ENCODE data around the gene BCR.

DNA sequence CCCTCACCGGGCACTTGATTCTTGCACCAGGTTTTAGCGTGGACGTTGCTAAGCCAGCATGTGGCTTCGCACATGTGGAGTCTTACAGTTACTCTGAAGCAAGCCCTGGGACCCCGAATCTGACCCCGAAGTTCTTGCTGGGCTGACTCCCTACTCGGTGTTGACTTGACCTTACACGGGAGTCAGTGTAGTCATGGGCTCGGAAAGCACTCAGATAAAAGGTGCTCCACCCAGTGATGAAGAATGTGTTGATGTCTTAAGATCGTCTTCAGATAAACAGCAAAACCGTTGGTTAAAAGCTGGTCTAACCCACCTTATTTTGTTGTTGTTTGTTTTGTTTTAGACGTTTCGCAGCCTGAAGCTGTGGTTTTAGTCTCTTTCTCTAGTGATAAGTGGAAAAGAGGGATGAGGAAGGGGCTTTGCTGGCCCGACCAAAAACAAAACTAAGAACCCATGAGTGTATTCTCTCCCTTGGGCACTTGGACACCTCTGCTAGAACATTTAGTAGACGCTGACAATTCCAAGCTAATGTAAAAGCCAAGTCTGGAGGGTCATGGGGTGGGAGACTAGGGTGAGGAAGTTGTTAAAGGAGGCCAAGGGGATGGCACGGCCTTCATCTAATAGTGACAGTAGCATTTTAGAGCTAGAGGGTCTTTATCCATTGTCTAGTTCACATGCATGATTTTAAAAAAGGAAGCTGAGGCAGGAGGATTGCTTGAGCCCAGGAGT, 69.9 kb downstream of the BCR start:
- TF ChIP-seq CTCF (IDR thresholded peaks at IDR 0.05) (no peak), CREB1 (CRISPR knock-in tag; IDR thresholded peaks at IDR 0.05) (no peak), ZNF121 (CRISPR knock-in tag; IDR thresholded peaks at IDR 0.05) (no peak)

Data from WTC11 (cell line).